Right atrium auricular region (tissue), 2 donors: Measurements from ENCODE around the gene XKR8. TPM values are rescaled to one million over a fixed set of nuclear protein-coding genes. Genes with fewer than 3 reads are reported as not detected.
A peak's percentile ranks its signal among the peaks of the same experiment; 100 is the strongest.

Source experiments
- DNase-seq: peaks from one replicate; pipeline ENCODE4 v3.0.0-alpha.2; 2019; ENCODE audit warnings: low spot score
- H3K27ac ChIP-seq, 2 donors: fragments of 200-600 bp; sonication (generic); 1 replicate in 1 of 2; 2 replicates in 1 of 2; pipeline ENCODE4 v1.5.1; 2016 to 2019
- H3K27me3 ChIP-seq, 2 donors: fragments of 200-600 bp; sonication (generic); one replicate each; pipeline versions ENCODE4 v1.5.1 to v1.6.0; 2017 to 2019
- H3K36me3 ChIP-seq: fragments of 200-600 bp; sonication (generic); one replicate; pipeline ENCODE4 v1.5.1; 2016
- H3K4me1 ChIP-seq, 2 donors: fragments of 200-600 bp; sonication (generic); one replicate each; pipeline versions ENCODE4 v1.5.1 to v1.6.0; 2017 to 2019
- H3K4me3 ChIP-seq, 2 donors: fragments of 200-600 bp; sonication (generic); 1 replicate in 1 of 2; 2 replicates in 1 of 2; pipeline ENCODE4 v1.5.1; 2017 to 2019; ENCODE audit warnings: mild to moderate bottlenecking in 1 of 2, moderate library complexity in 1 of 2
- H3K9me3 ChIP-seq, 2 donors: fragments of 200-600 bp; sonication (generic); one replicate each; pipeline ENCODE4 v1.5.1; 2019
- CTCF ChIP-seq, 2 donors: fragments of 200-600 bp; sonication (generic); IDR thresholded peaks; one replicate each; pipeline ENCODE4 v1.5.1; 2019; ENCODE audit warnings: antibody characterized with exemption in 2 of 2
- total RNA-seq, 2 donors: library from RNA; depleted of rRNA; stranded (reverse); fragments of >200 nt; gene quantifications; one replicate each; pipeline ENCODE4 v1.1.0, GENCODE V29; 2016

The XKR8 gene
- total RNA-seq, 2 donors from 2014 or later = 6.8 to 10.8 TPM

- no peak for DNase-seq
- Histone ChIP-seq H3K27ac (peak overlapping the region in 1 of 2 donors; percentile 33), H3K4me3 (no peak overlapping the region), H3K9me3 (no peaks in the 10 kb centered on the region), H3K27me3 (no peaks in the 10 kb centered on the region), H3K4me1 (peaks cover 0 to 14% of the 10 kb centered on the region in 2 donors), H3K36me3 (peaks cover 16% of the 10 kb centered on the region)
- no peak for TF ChIP-seq CTCF (IDR thresholded peaks at IDR 0.05)
These were observed 11.9 kb downstream of the XKR8 start for GRCh38 chr1:27971674-27972073.

GRCh38 chr1:27972141-27972540 lies 12.4 kb downstream of the XKR8 start:
- no peak overlapping the region for H3K4me3 ChIP-seq
- H3K4me1 ChIP-seq = peaks cover 0 to 14% of the 10 kb centered on the region in 2 donors
- H3K27ac ChIP-seq = peak overlapping the region in 1 of 2 donors; percentile 33
- no peaks in the 10 kb centered on the region for H3K9me3 ChIP-seq
- H3K36me3 ChIP-seq = peaks cover 16% of the 10 kb centered on the region
- no peak for TF ChIP-seq CTCF (IDR thresholded peaks at IDR 0.05)
- no peak for DNase-seq
- no peaks in the 10 kb centered on the region for H3K27me3 ChIP-seq

- DNase-seq = no peak
- H3K36me3 ChIP-seq = peaks cover 15% of the 10 kb centered on the region
- no peaks in the 10 kb centered on the region for H3K9me3 ChIP-seq
- H3K4me3 ChIP-seq = no peak overlapping the region
- no peak overlapping the region for H3K27ac ChIP-seq
- TF ChIP-seq CTCF (IDR thresholded peaks at IDR 0.05) = no peak
- H3K4me1 ChIP-seq = peaks cover 0 to 14% of the 10 kb centered on the region in 2 donors
- no peaks in the 10 kb centered on the region for H3K27me3 ChIP-seq
These were observed 14.1 kb downstream of the XKR8 start for GRCh38 chr1:27973771-27974416.

- TF ChIP-seq CTCF (IDR thresholded peaks at IDR 0.05) = no peak
- Histone ChIP-seq H3K9me3 (no peaks in the 10 kb centered on the region), H3K4me1 (peaks cover 0 to 16% of the 10 kb centered on the region in 2 donors), H3K27me3 (no peaks in the 10 kb centered on the region), H3K27ac (no peak overlapping the region), H3K4me3 (no peak overlapping the region), H3K36me3 (peaks cover 15% of the 10 kb centered on the region)
- DNase-seq = no peak
These were observed 14.6 kb downstream of the XKR8 start for GRCh38 chr1:27974417-27974781.

- Histone ChIP-seq H3K4me3 (no peak overlapping the region), H3K27ac (no peak overlapping the region), H3K27me3 (no peaks in the 10 kb centered on the region), H3K36me3 (peaks cover 10% of the 10 kb centered on the region), H3K4me1 (peaks cover 0 to 9% of the 10 kb centered on the region in 2 donors), H3K9me3 (no peaks in the 10 kb centered on the region)
- TF ChIP-seq CTCF (IDR thresholded peaks at IDR 0.05) = peak; percentile 9 to 68
- no peak for DNase-seq
These were observed 19.5 kb downstream of the XKR8 start for GRCh38 chr1:27979151-27979858.
